OCI-LY3 (cell line): ENCODE results near the gene SMYD3.
"Not testable (repeated sequence)": the region's sequence is repeated elsewhere in the genome, so short reads cannot be mapped to it uniquely, and the experiment has no call there.

Source experiments
- H2AFZ ChIP-seq: fragments of 200-600, 300-600 bp; shearing (Covaris generic); 2 replicates; pipeline ENCODE4 v1.6.0; 2014; ENCODE audit warnings: antibody characterized with exemption, low read depth, low read length
- H3K27ac ChIP-seq: fragments of 200-600, 300-600 bp; sonication (generic); 2 replicates; pipeline ENCODE4 v1.5.1; 2014; ENCODE audit warnings: mild to moderate bottlenecking, low read length, moderate library complexity, mixed read lengths
- H3K27me3 ChIP-seq: fragments of 200-600, 300-600 bp; sonication (generic); 2 replicates; pipeline ENCODE4 v1.6.1; 2014; ENCODE audit warnings: low read depth, low read length, mixed read lengths
- H3K36me3 ChIP-seq: fragments of 200-600, 300-600 bp; sonication (generic); replicated peaks from 2 replicates; pipeline ENCODE3; 2014; ENCODE audit warnings: low read depth, low read length, mixed read lengths
- H3K4me1 ChIP-seq: fragments of 300-600, 200-600 bp; sonication (generic); 2 replicates; pipeline ENCODE4 v1.6.1; 2014; ENCODE audit warnings: low read length, mixed read lengths
- H3K4me2 ChIP-seq: fragments of 200-600, 300-600 bp; sonication (generic); 2 replicates; pipeline ENCODE4 v1.6.1; 2014; ENCODE audit warnings: low read length, mixed read lengths
- H3K4me3 ChIP-seq: fragments of 300-600, 200-600 bp; sonication (generic); 2 replicates; pipeline ENCODE4 v1.5.1; 2014; ENCODE audit warnings: antibody characterized with exemption, mild to moderate bottlenecking, low read length, moderate library complexity
- H3K79me2 ChIP-seq: fragments of 300-600, 200-600 bp; shearing (Covaris generic); 2 replicates; pipeline ENCODE4 v1.6.1; 2014; ENCODE audit warnings: mild to moderate bottlenecking, low read length, mixed read lengths
- H3K9ac ChIP-seq: fragments of 300-600, 200-600 bp; shearing (Covaris generic); 2 replicates; pipeline ENCODE4 v1.6.0; 2014; ENCODE audit warnings: mild to moderate bottlenecking, low read length, moderate library complexity
- H3K9me3 ChIP-seq: fragments of 200-600, 300-600 bp; shearing (Covaris generic); 2 replicates; pipeline ENCODE4 v1.6.1; 2014; ENCODE audit warnings: low read length, mixed read lengths; ENCODE audit not compliant: insufficient read depth
- H4K20me1 ChIP-seq: fragments of 200-600, 300-600 bp; sonication (generic); 2 replicates; pipeline ENCODE4 v1.6.1; 2016; ENCODE audit warnings: low read length, mixed read lengths; ENCODE audit not compliant: insufficient read depth
- EZH2phosphoT487 ChIP-seq: fragments of 200-600 bp; shearing (Covaris generic); IDR thresholded peaks from 2 replicates; pipeline ENCODE4 v1.6.1; 2018; ENCODE audit warnings: antibody characterized with exemption, mixed run types, low read depth
- TF ChIP-seq, protein P1 (sequence below): fragments of 200-600, 300-600 bp; sonication (generic); IDR thresholded peaks from 2 replicates; pipeline ENCODE4 v1.5.1; 2014; ENCODE audit warnings: antibody characterized with exemption, low read length, low read depth

Gene SMYD3

GRCh38 chr1:246365708-246366107 is 141.4 kb downstream of the SMYD3 start:
- Histone ChIP-seq H3K9me3 (no peaks in the 10 kb centered on the region), H3K27me3 (no peaks in the 10 kb centered on the region), H3K9ac (0 out of 2 replicates have a peak overlapping the region, but pooled peaks have one; percentile 20), H3K27ac (peak overlapping the region; percentile 8; the same call in 1 of the 2 replicates), H3K79me2 (no peaks in the 10 kb centered on the region), H3K4me3 (peak overlapping the region; percentile 26), H3K4me2 (peak overlapping the region; percentile 66), H3K36me3 (no peaks in the 10 kb centered on the region), H3K4me1 (peaks cover 28% of the 10 kb centered on the region), H2AFZ (no peak overlapping the region), H4K20me1 (no peaks in the 10 kb centered on the region)
- TF ChIP-seq EZH2phosphoT487 = no peak
- TF ChIP-seq, protein P1, sequence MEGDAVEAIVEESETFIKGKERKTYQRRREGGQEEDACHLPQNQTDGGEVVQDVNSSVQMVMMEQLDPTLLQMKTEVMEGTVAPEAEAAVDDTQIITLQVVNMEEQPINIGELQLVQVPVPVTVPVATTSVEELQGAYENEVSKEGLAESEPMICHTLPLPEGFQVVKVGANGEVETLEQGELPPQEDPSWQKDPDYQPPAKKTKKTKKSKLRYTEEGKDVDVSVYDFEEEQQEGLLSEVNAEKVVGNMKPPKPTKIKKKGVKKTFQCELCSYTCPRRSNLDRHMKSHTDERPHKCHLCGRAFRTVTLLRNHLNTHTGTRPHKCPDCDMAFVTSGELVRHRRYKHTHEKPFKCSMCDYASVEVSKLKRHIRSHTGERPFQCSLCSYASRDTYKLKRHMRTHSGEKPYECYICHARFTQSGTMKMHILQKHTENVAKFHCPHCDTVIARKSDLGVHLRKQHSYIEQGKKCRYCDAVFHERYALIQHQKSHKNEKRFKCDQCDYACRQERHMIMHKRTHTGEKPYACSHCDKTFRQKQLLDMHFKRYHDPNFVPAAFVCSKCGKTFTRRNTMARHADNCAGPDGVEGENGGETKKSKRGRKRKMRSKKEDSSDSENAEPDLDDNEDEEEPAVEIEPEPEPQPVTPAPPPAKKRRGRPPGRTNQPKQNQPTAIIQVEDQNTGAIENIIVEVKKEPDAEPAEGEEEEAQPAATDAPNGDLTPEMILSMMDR = no peak

DNA sequence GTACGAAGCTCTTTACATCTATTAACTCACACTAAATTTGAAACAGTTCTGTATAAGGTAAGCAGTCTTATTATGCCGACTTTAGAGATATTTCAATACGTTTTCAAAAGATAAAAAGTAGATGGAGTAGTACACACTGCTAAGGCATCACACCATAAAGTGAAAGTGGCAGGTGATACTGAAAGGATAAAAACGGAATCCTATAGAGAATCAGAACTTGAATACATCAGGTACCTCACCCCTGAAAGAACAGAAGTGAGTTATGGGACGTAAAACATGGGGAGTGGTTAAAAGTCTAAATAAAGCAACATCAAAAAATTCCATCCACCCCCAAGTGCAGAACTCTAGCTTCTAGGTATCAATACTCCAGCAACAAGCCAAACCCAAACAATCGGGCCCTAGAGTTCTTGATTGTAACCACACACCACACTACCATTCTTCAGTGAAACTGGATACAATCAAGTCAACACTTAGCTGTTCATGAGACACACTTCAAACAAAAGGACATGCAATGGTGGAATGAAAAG is 142.6 kb downstream of the SMYD3 start:
- Histone ChIP-seq H3K27ac (peak overlapping the region; percentile 44), H3K9me3 (no peaks in the 10 kb centered on the region), H2AFZ (no peak overlapping the region), H3K36me3 (no peaks in the 10 kb centered on the region), H4K20me1 (no peaks in the 10 kb centered on the region), H3K79me2 (peaks cover 3% of the 10 kb centered on the region; the same call in 1 of the 2 replicates), H3K9ac (peak overlapping the region; percentile 16; the same call in 1 of the 2 replicates), H3K27me3 (no peaks in the 10 kb centered on the region), H3K4me3 (peak overlapping the region; percentile 65), H3K4me2 (peak overlapping the region; percentile 83), H3K4me1 (peaks cover 28% of the 10 kb centered on the region)
- no peak for TF ChIP-seq EZH2phosphoT487
- TF ChIP-seq, protein P1 = no peak

DNA sequence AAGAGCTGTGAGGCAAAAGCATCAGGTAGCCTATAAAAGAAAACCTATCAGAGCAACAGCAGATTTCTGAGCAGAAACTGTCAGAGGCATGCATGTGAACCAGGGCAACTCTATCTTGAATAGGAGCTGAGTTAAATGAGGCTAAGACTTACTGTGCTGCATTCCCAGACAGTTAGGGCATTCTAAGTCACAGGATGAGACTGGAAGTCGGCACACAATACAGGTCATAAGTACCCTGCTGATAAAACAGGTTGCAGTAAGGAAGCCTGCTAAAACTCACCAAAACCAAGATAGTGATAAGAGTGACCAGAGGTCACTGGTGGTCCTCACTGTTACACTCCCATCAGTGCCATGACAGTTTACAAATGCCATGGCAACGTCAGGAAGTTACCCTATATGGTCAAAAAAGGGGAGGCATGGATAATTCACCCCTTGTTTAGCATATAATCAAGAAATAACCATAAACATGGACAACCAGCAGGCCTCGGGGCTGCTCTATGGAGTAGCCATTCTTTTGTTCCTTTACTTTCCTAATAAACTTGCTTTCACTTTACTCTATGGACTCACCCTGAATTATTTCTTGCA is 150.0 kb downstream of the SMYD3 start:
- H3K36me3 ChIP-seq, H4K20me1 ChIP-seq, H3K9me3 ChIP-seq, H2AFZ ChIP-seq, H3K4me3 ChIP-seq, H3K27me3 ChIP-seq, H3K79me2 ChIP-seq, H3K4me2 ChIP-seq, H3K4me1 ChIP-seq, H3K27ac ChIP-seq, H3K9ac ChIP-seq: not testable (repeated sequence)

DNA sequence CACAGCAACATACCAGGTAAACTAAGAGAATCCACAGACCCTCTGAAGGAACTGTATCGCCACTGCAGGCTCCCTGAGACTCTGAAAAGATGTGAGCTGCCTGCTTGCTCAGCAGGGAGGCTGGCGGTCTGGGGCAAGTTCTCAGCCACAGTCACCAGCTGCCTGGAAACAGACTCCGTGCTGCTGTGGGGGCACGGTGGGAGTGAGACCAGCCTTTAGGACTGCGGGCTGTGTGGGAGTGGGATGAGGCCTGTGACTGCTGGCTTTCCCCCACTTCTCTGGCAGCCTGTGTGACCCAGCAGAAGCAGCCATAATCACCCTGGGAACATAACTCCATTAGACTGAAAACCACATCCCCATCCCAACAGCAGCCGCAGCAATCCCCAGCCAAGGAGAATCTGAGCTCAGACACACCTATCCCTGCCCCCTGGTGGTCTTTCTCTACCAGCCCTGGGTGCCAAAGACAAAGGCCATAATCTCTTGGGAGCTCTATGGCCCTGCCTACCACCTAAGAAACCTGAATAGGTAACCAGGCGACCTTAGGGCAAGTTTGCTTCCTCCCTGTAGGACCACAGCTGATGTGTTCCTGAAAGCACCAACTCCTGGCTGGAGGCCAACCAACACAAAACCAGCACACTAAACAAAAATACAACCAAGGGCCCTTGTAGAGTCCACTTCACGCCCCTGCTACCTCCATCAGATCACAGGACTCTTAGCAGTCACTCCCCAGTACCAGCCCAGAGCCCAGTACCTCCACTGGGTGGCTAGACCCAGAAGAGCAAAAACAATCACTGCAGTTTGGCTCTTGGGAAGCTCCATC is 151.5 kb downstream of the SMYD3 start:
- Histone ChIP-seq H2AFZ (no peak overlapping the region), H3K79me2 (peaks cover 6% of the 10 kb centered on the region; the same call in 1 of the 2 replicates), H4K20me1 (no peaks in the 10 kb centered on the region), H3K27me3 (no peaks in the 10 kb centered on the region), H3K9me3 (no peaks in the 10 kb centered on the region; the same call in 1 of the 2 replicates), H3K36me3 (no peaks in the 10 kb centered on the region), H3K9ac (no peak overlapping the region), H3K4me2 (no peak overlapping the region), H3K27ac (no peak overlapping the region), H3K4me3 (no peak overlapping the region), H3K4me1 (no peaks in the 10 kb centered on the region)
- TF ChIP-seq EZH2phosphoT487 = no peak
- TF ChIP-seq, protein P1 = no peak
